HepG2 (cell line): ENCODE results near the gene ADCY9. TPM values are rescaled to one million over a fixed set of nuclear protein-coding genes. Genes with fewer than 3 reads are reported as not detected.
"Not testable (repeated sequence)": the region's sequence is repeated elsewhere in the genome, so short reads cannot be mapped to it uniquely, and the experiment has no call there.

ENCODE experiments used
- ATAC-seq: fragments of 200-7000 bp; cut with Tn5 transposase; 3 replicates; pipeline ENCODE4 v1.9.1; 2020; ENCODE audit warnings: mild to moderate bottlenecking, moderate library complexity
- BruUV-seq: library from RNA; stranded (reverse); fragments of 400-500 nt; replicated peaks from 2 replicates; lab custom pipeline; 2021; lab: Mats Ljungman, UMichigan
- CTCF ChIA-PET: fragments of 300-600 bp; formaldehyde crosslinking; extraction: SDS; loops from one replicate; lab custom pipeline; 2021; ENCODE audit warnings: low total read pairs, inconsistent platforms, low intra/inter-chr PET ratio; lab: Yijun Ruan, JAX
- POLR2A ChIA-PET: fragments of 350-600 bp; sonication (Branson Sonifier 250); formaldehyde crosslinking; loops from one replicate; lab custom pipeline; 2020; ENCODE audit warnings: antibody characterized with exemption, inconsistent platforms; lab: Yijun Ruan, JAX
- DNase-seq: peaks from one replicate; pipeline ENCODE4 v3.0.0-alpha.2; 2015; ENCODE audit warnings: low spot score
- FAIRE-seq: peaks from 3 replicates; lab custom pipeline; 2011; peaks lifted over from hg19 to GRCh38; lab: Jason Lieb, UNC
- H2AFZ ChIP-seq: one replicate; pipeline ENCODE4 v1.6.1; 2011; ENCODE audit warnings: low read length, inconsistent platforms
- H3K27ac ChIP-seq: fragments of 300-600 bp; 3 replicates; pipeline ENCODE4 v1.8.0; 2011; ENCODE audit warnings: mixed run types, mild to moderate bottlenecking, mixed read lengths, low read length, inconsistent platforms; ENCODE audit not compliant: insufficient read depth; ENCODE audit errors: extremely low read length
- H3K27me3 ChIP-seq, 2 experiments: fragments of 200-600 bp in 1 of 2; 2 replicates in 1 of 2; 3 replicates in 1 of 2; pipeline versions ENCODE4 v1.6.0 to v1.8.0; 2011; ENCODE audit warnings: low read length in 2 of 2, mild to moderate bottlenecking in 2 of 2, moderate library complexity in 2 of 2, inconsistent platforms in 1 of 2; ENCODE audit not compliant: insufficient read depth in 2 of 2, control insufficient read depth in 1 of 2
- H3K36me3 ChIP-seq, 2 experiments: fragments of 200-600 bp in 1 of 2; replicated peaks in 1 of 2; 2 replicates in 1 of 2; 3 replicates in 1 of 2; pipeline versions ENCODE4 v1.5.1 to v1.8.0; 2011; ENCODE audit warnings: low read length in 2 of 2, inconsistent platforms in 1 of 2; ENCODE audit not compliant: insufficient read depth in 2 of 2, control insufficient read depth in 1 of 2
- H3K4me1 ChIP-seq: 2 replicates; pipeline ENCODE4 v1.5.1; 2012; ENCODE audit warnings: low read length, inconsistent platforms; ENCODE audit not compliant: insufficient read depth
- H3K4me2 ChIP-seq: 2 replicates; pipeline ENCODE4 v1.6.0; 2011; ENCODE audit warnings: low read depth, low read length, inconsistent platforms
- H3K4me3 ChIP-seq, 3 experiments: fragments of 200-600 bp in 1 of 3; sonication (generic), shearing (Covaris generic) in 1 of 3; replicated peaks in 1 of 3; 2 replicates each; pipeline ENCODE4 v1.5.1; 2011 to 2016; ENCODE audit warnings: low read length in 3 of 3, inconsistent platforms in 2 of 3, low read depth in 2 of 3, mild to moderate bottlenecking in 2 of 3, control low read depth in 1 of 3, mixed read lengths in 1 of 3; ENCODE audit not compliant: insufficient read depth in 1 of 3
- H3K79me2 ChIP-seq: one replicate; pipeline ENCODE4 v1.6.1; 2011; ENCODE audit warnings: low read length, inconsistent platforms; ENCODE audit not compliant: insufficient read depth
- H3K9ac ChIP-seq: 2 replicates; pipeline ENCODE4 v1.6.0; 2011; ENCODE audit warnings: mild to moderate bottlenecking, low read depth, low read length, inconsistent platforms; ENCODE audit not compliant: insufficient read depth
- H3K9me3 ChIP-seq: 2 replicates; pipeline ENCODE4 v1.5.1; 2012; ENCODE audit warnings: mild to moderate bottlenecking, low read length
- H4K20me1 ChIP-seq: 2 replicates; pipeline ENCODE4 v1.6.0; 2011; ENCODE audit warnings: inconsistent platforms, mild to moderate bottlenecking, low read length, moderate library complexity; ENCODE audit not compliant: insufficient read depth
- HOXA5 ChIP-seq: sonication (generic); formaldehyde crosslinking; IDR thresholded peaks from 2 replicates; pipeline ENCODE4 v1.4.0; 2020; ENCODE audit warnings: missing genetic modification reagents
- KLF9 ChIP-seq: IDR thresholded peaks from 2 replicates; pipeline ENCODE4 v1.6.1; 2016; ENCODE audit warnings: low read depth
- STAG1 ChIP-seq: sonication (generic); formaldehyde crosslinking; IDR thresholded peaks from 2 replicates; pipeline ENCODE4 v1.4.0; 2020; ENCODE audit warnings: missing genetic modification reagents
- ZNF121 ChIP-seq: sonication (generic); formaldehyde crosslinking; IDR thresholded peaks from 2 replicates; pipeline ENCODE4 v1.5.0; 2020; ENCODE audit warnings: mild to moderate bottlenecking, missing genetic modification reagents
- ZNF232 ChIP-seq: sonication (generic); formaldehyde crosslinking; IDR thresholded peaks from 2 replicates; pipeline ENCODE4 v1.4.0; 2020; ENCODE audit warnings: missing genetic modification reagents, borderline replicate concordance
- WGBS: methylation state at CpG from one replicate; pipeline ENCODE4 v1.1.6; 2017; ENCODE audit warnings: low lambda C conversion rate; 5-methylcytosine and 5-hydroxymethylcytosine counted together
- in situ Hi-C: cut with HindIII; loops from 2 replicates; pipeline ENCODE4 v1.10.0; 2017; ENCODE audit warnings: low pct_unique_long_range_greater_than_20kb; ENCODE audit not compliant: extremely low pct_ligation_motif_present
- intact Hi-C: fragments of 100-400 bp; cut with micrococcal nuclease; formaldehyde crosslinking; loops from one replicate; pipeline ENCODE4 v1.10.0; 2022; ENCODE audit not compliant: unreplicated experiment
- polyA plus RNA-seq, 8 experiments: library from polyadenylated mRNA; depleted of rRNA in 3 of 8; stranded (reverse) in 7 of 8; unstranded in 1 of 8; fragments of >200 nt; fragmentation: Illumina TruSeq in 4 of 8; extraction: Trizol in 4 of 8; gene quantifications; 2 replicates each; pipeline versions ENCODE4 v1.2.1 to v1.2.3, GENCODE V29; 2011 to 2016; ENCODE audit warnings: low read depth in 4 of 8, missing spikeins in 1 of 8, mixed read lengths in 1 of 8; ENCODE audit not compliant: insufficient read depth in 1 of 8
- total RNA-seq, 5 experiments: library from RNA; depleted of rRNA; stranded (reverse); fragments of >200 nt; fragmentation: Illumina TruSeq; extraction: Trizol; gene quantifications; 2 replicates each; pipeline ENCODE4 v1.2.3, GENCODE V29; 2016; ENCODE audit warnings: low read depth in 1 of 5
- TF ChIP-seq, protein P1 (sequence below): sonication (generic); formaldehyde crosslinking; IDR thresholded peaks from 2 replicates; pipeline ENCODE4 v1.8.0; 2023; ENCODE audit warnings: mild to moderate bottlenecking, missing genetic modification reagents
- TF ChIP-seq, protein P2 (sequence below): sonication (generic); formaldehyde crosslinking; IDR thresholded peaks from 2 replicates; pipeline ENCODE4 v1.4.0; 2020; ENCODE audit warnings: mild to moderate bottlenecking, missing genetic modification reagents
- TF ChIP-seq, protein P3 (sequence below): sonication (generic); formaldehyde crosslinking; IDR thresholded peaks from 2 replicates; pipeline ENCODE4 v1.5.0; 2020; ENCODE audit warnings: missing genetic modification reagents

The ADCY9 gene
- total and polyA plus RNA-seq, 2 of the 13 experiments (the other 11 are each of a cell fraction or from before 2014, with no cell fraction given) = 11.2 to 13.9 TPM

DNA sequence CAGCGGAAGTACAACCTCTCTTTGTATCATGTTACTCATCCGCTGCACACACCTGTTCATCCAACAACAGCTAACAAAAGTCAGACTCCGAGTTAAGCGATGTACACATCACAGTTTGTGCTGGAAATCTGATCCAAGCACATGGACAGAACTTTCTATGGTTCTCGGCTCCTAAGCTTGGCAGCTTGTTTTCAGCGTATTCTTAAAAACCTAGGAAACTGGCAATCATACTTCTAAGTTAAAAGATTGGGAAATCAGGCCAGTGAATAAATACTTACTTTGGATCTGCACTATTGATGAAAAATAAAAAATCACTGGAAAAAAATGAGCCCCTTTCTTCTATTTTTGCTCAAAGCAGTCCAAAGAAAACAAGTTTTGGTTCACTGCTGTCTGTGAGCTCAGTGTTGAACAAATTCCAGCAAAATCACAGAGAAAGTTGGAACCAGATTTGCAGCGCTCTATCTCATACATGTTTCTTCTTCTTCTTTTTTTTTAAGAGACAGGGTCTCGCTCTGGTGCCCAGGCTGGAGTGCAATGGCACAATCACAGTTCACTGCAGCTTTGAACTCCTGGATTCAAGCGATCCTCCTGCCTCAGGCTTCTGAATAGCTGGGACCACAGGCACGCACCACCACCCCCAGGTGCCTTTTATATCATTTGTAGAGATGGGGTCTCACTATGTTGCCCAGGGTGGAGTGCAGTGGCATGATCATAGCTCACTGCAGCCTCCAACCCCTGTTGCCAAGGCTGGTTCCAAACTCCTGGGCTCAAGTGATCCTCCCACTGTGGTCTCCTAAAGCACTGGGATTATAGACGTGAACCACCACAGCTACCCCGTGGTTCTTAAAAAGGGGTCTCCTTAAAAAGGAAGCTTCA, 164.1 kb downstream of the ADCY9 start:
- 68% methylated on average over 12 of the region's 12 CpGs for WGBS
- H3K27ac ChIP-seq = no peak overlapping the region
- DNase-seq = no peak

DNA sequence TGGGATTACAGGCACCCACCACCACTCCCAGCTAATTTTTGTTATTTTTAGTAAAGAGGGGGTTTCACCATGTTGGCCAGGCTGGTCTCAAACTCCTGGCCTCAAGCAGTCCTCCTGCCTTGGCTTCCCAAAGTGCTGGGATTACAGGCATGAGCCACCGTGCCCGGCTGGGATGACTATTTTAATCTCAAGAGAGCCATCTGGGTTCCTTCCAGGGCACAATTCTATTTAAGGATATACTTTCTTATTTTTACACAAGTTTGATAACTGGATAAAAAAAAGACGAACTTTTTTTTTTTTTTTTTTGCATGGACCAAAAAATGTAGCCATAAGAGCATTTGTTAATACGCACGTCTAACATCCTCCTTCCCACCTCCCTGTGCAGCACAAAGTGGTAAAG, 164.9 kb downstream of the ADCY9 start:
- H3K27me3 ChIP-seq, DNase-seq, H3K4me3 ChIP-seq, POLR2A ChIA-PET, intact Hi-C loops, CTCF ChIA-PET, H3K79me2 ChIP-seq, FAIRE-seq, H3K9ac ChIP-seq, in situ Hi-C loops, H3K36me3 ChIP-seq, H3K27ac ChIP-seq, BruUV-seq, H3K4me2 ChIP-seq, H4K20me1 ChIP-seq, H2AFZ ChIP-seq, H3K9me3 ChIP-seq, ATAC-seq: not testable (repeated sequence)
- peaks cover 11% of the 10 kb centered on the region for H3K4me1 ChIP-seq
- 72% methylated on average over 5 of the region's 5 CpGs for WGBS

More for the DNA sequence above, 164.1 kb downstream of the ADCY9 start:
- no peak overlapping the region for H2AFZ ChIP-seq
- in situ Hi-C loops (no loop called here), intact Hi-C loops (no loop called here)
- TF ChIP-seq, protein P1, sequence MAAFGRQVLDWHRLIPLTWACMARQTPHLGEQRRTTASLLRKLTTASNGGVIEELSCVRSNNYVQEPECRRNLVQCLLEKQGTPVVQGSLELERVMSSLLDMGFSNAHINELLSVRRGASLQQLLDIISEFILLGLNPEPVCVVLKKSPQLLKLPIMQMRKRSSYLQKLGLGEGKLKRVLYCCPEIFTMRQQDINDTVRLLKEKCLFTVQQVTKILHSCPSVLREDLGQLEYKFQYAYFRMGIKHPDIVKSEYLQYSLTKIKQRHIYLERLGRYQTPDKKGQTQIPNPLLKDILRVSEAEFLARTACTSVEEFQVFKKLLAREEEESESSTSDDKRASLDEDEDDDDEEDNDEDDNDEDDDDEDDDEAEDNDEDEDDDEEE (CRISPR knock-in tag) = no peak
- no peak for TF ChIP-seq STAG1 (CRISPR knock-in tag)
- TF ChIP-seq, protein P2, sequence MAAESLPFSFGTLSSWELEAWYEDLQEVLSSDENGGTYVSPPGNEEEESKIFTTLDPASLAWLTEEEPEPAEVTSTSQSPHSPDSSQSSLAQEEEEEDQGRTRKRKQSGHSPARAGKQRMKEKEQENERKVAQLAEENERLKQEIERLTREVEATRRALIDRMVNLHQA (CRISPR knock-in tag) = no peak
- no peak for TF ChIP-seq KLF9 (CRISPR knock-in tag)
- TF ChIP-seq ZNF121 = peak; percentile 70; the same call in 1 of the 2 replicates
- TF ChIP-seq, protein P3, sequence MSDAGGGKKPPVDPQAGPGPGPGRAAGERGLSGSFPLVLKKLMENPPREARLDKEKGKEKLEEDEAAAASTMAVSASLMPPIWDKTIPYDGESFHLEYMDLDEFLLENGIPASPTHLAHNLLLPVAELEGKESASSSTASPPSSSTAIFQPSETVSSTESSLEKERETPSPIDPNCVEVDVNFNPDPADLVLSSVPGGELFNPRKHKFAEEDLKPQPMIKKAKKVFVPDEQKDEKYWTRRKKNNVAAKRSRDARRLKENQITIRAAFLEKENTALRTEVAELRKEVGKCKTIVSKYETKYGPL = no peak
- no peak for TF ChIP-seq ZNF232 (CRISPR knock-in tag)
- no peak for TF ChIP-seq HOXA5
- CTCF ChIA-PET = no interaction called here
- 0 out of 5 replicates have a peak, but pooled peaks cover 0 to 10% of the 10 kb centered on the region in 2 experiments for H3K27me3 ChIP-seq
- FAIRE-seq = no peak
- H3K9ac ChIP-seq = no peak overlapping the region
- no TSS peak for BruUV-seq
- H3K4me2 ChIP-seq = no peak overlapping the region
- ATAC-seq = no peak
- no peaks in the 10 kb centered on the region for H3K36me3 ChIP-seq
- peaks cover 11% of the 10 kb centered on the region for H3K4me1 ChIP-seq
- H3K4me3 ChIP-seq = no peak overlapping the region
- POLR2A ChIA-PET = no interaction called here
- H3K79me2 ChIP-seq = no peaks in the 10 kb centered on the region
- no peaks in the 10 kb centered on the region for H3K9me3 ChIP-seq
- no peaks in the 10 kb centered on the region for H4K20me1 ChIP-seq
